HepG2 (cell line): ENCODE data around the gene KIRREL3. TPM values are rescaled to one million over a fixed set of nuclear protein-coding genes. Genes with fewer than 3 reads are reported as not detected.

Experiments used
- ATF5 ChIP-seq: sonication (generic); formaldehyde crosslinking; IDR thresholded peaks from 2 replicates; pipeline ENCODE4 v1.4.0; 2020; ENCODE audit warnings: mild to moderate bottlenecking, low read depth, missing genetic modification reagents
- CHD4 ChIP-seq: fragments of 200-600 bp; sonication (generic); IDR thresholded peaks from 2 replicates; pipeline ENCODE4 v1.7.0; 2017; ENCODE audit warnings: mild to moderate bottlenecking, low read length, borderline replicate concordance
- CTCF ChIP-seq: sonication (generic); formaldehyde crosslinking; IDR thresholded peaks from 2 replicates; pipeline ENCODE4 v1.5.0; 2020; ENCODE audit warnings: mild to moderate bottlenecking, missing genetic modification reagents, moderate library complexity
- GABPB1 ChIP-seq: IDR thresholded peaks from 2 replicates; pipeline ENCODE4 v1.6.1; 2016; ENCODE audit warnings: mild to moderate bottlenecking, missing genetic modification reagents, moderate library complexity, missing compliant biosample characterization
- GLI4 ChIP-seq: sonication (generic); formaldehyde crosslinking; IDR thresholded peaks from 2 replicates; pipeline ENCODE4 v1.5.1; 2020; ENCODE audit warnings: missing genetic modification reagents, mild to moderate bottlenecking, moderate library complexity, borderline replicate concordance
- IKZF4 ChIP-seq: sonication (generic); formaldehyde crosslinking; IDR thresholded peaks from 2 replicates; pipeline ENCODE4 v1.5.1; 2020; ENCODE audit warnings: borderline replicate concordance, mild to moderate bottlenecking, low read depth, missing genetic modification reagents; ENCODE audit errors: not compliant biosample characterization
- KDM2A ChIP-seq: sonication (generic); formaldehyde crosslinking; IDR thresholded peaks from 2 replicates; pipeline ENCODE4 v1.4.0; 2020; ENCODE audit warnings: low read depth, missing genetic modification reagents, borderline replicate concordance
- MAX ChIP-seq: IDR thresholded peaks from 2 replicates; pipeline ENCODE4 v1.6.1; 2012; ENCODE audit warnings: inconsistent platforms
- MEIS1 ChIP-seq: sonication (generic); formaldehyde crosslinking; IDR thresholded peaks from 2 replicates; pipeline ENCODE4 v1.9.0; 2021; ENCODE audit warnings: mild to moderate bottlenecking, missing genetic modification reagents, moderate library complexity, borderline replicate concordance
- MXI1 ChIP-seq: IDR thresholded peaks from 3 replicates; pipeline ENCODE4 v1.6.1; 2012; ENCODE audit warnings: low read depth, low read length, inconsistent platforms, borderline replicate concordance
- MYC ChIP-seq: sonication (generic); formaldehyde crosslinking; IDR thresholded peaks from 2 replicates; pipeline ENCODE4 v1.9.0; 2021; ENCODE audit warnings: missing genetic modification reagents, borderline replicate concordance
- NRL ChIP-seq: sonication (generic); formaldehyde crosslinking; IDR thresholded peaks from 2 replicates; pipeline ENCODE4 v1.5.0; 2020; ENCODE audit warnings: missing genetic modification reagents, mild to moderate bottlenecking, moderate library complexity, borderline replicate concordance
- RAD21 ChIP-seq: fragments of 450-650 bp; formaldehyde crosslinking; IDR thresholded peaks from 2 replicates; pipeline ENCODE4 v1.5.0; 2020; ENCODE audit warnings: mild to moderate bottlenecking
- TAF15 ChIP-seq: fragments of 200-400 bp; formaldehyde crosslinking; IDR thresholded peaks from one replicate; pipeline ENCODE4 v1.6.1; 2018; ENCODE audit warnings: mild to moderate bottlenecking, low read depth, low read length; ENCODE audit not compliant: poor library complexity, severe bottlenecking
- TFDP1 ChIP-seq: IDR thresholded peaks from 2 replicates; pipeline ENCODE4 v1.6.1; 2016; ENCODE audit warnings: missing compliant biosample characterization, missing genetic modification reagents, borderline replicate concordance
- ZGPAT ChIP-seq: IDR thresholded peaks from 2 replicates; pipeline ENCODE4 v1.6.1; 2016; ENCODE audit warnings: mild to moderate bottlenecking
- ZNF644 ChIP-seq: IDR thresholded peaks from 2 replicates; pipeline ENCODE4 v1.6.1; 2016; ENCODE audit warnings: low read depth
- ZNF687 ChIP-seq: sonication (generic); formaldehyde crosslinking; IDR thresholded peaks from 2 replicates; pipeline ENCODE4 v1.5.1; 2020; ENCODE audit warnings: mild to moderate bottlenecking, missing genetic modification reagents, moderate library complexity
- polyA plus RNA-seq, 8 experiments: library from polyadenylated mRNA; depleted of rRNA in 3 of 8; stranded (reverse) in 7 of 8; unstranded in 1 of 8; fragments of >200 nt; fragmentation: Illumina TruSeq in 4 of 8; extraction: Trizol in 4 of 8; gene quantifications; 2 replicates each; pipeline versions ENCODE4 v1.2.1 to v1.2.3, GENCODE V29; 2011 to 2016; ENCODE audit warnings: low read depth in 4 of 8, missing spikeins in 1 of 8, mixed read lengths in 1 of 8; ENCODE audit not compliant: insufficient read depth in 1 of 8
- total RNA-seq, 5 experiments: library from RNA; depleted of rRNA; stranded (reverse); fragments of >200 nt; fragmentation: Illumina TruSeq; extraction: Trizol; gene quantifications; 2 replicates each; pipeline ENCODE4 v1.2.3, GENCODE V29; 2016; ENCODE audit warnings: low read depth in 1 of 5

The KIRREL3 gene
- total and polyA plus RNA-seq, 2 of the 13 experiments (the other 11 are each of a cell fraction or from before 2014, with no cell fraction given) = not detected

- TF ChIP-seq ZNF687 (CRISPR knock-in tag) (peak; percentile 77), CTCF (peak; percentile 90), IKZF4 (CRISPR knock-in tag) (peak; percentile 33), GLI4 (CRISPR knock-in tag) (peak; percentile 38; the same call in 1 of the 2 replicates), NRL (no peak), ZGPAT (CRISPR knock-in tag) (peak; percentile 44; the same call in 1 of the 2 replicates), TAF15 (no peak), MXI1 (no peak; the same call in 2 of the 3 replicates), MEIS1 (no peak), GABPB1 (peak; percentile 89), MYC (peak; percentile 58; the same call in 1 of the 2 replicates), RAD21 (peak; percentile 58), ATF5 (CRISPR knock-in tag) (no peak), TFDP1 (peak; percentile 24; the same call in 1 of the 2 replicates), KDM2A (peak; percentile 44; the same call in 1 of the 2 replicates), MAX (peak; percentile 73), CHD4 (no peak), ZNF644 (CRISPR knock-in tag) (no peak)
These were observed 519.9 kb downstream of the KIRREL3 start (continued) for GRCh38 chr11:126480410-126481302.
